Measurements from ENCODE around the gene KIF6.

DNA sequence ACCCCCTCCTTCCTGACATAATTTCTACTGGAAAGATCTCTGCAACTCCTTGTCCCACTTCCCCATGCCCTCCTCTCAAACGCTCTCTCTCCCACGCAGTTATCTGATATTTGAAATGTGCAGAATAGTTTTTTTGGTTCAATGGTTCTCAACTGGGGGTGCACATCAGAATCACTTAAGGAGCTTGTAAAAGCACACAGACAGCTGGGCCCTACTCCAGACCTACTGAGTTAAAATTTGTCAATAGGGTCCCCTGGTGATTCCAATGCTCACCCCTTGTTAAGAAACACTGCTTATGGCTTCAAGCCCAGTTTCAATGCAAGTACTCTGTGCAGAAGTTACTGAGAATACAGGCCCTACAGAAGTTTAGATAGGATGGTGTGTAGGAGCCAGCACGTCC lies 357.5 kb downstream of the KIF6 start:
- TF ChIP-seq, protein P1, sequence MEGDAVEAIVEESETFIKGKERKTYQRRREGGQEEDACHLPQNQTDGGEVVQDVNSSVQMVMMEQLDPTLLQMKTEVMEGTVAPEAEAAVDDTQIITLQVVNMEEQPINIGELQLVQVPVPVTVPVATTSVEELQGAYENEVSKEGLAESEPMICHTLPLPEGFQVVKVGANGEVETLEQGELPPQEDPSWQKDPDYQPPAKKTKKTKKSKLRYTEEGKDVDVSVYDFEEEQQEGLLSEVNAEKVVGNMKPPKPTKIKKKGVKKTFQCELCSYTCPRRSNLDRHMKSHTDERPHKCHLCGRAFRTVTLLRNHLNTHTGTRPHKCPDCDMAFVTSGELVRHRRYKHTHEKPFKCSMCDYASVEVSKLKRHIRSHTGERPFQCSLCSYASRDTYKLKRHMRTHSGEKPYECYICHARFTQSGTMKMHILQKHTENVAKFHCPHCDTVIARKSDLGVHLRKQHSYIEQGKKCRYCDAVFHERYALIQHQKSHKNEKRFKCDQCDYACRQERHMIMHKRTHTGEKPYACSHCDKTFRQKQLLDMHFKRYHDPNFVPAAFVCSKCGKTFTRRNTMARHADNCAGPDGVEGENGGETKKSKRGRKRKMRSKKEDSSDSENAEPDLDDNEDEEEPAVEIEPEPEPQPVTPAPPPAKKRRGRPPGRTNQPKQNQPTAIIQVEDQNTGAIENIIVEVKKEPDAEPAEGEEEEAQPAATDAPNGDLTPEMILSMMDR (conservative IDR thresholded peaks at IDR 0.05; ENCODE audit: low read length), result no peak
- TF ChIP-seq EZH2phosphoT487 (IDR thresholded peaks at IDR 0.05; ENCODE audit: borderline replicate concordance), result no peak

Measured in Loucy (cell line).